Fibroblast of the conjunctiva (primary cell): ENCODE data around the gene ZNF212.
"Not testable (repeated sequence)": the region's sequence is repeated elsewhere in the genome, so short reads cannot be mapped to it uniquely, and the experiment has no call there.

Experiments
- DNase-seq: peaks from one replicate; pipeline ENCODE4 v3.0.0-alpha.2; 2010; ENCODE audit warnings: low read depth

The ZNF212 gene

DNA sequence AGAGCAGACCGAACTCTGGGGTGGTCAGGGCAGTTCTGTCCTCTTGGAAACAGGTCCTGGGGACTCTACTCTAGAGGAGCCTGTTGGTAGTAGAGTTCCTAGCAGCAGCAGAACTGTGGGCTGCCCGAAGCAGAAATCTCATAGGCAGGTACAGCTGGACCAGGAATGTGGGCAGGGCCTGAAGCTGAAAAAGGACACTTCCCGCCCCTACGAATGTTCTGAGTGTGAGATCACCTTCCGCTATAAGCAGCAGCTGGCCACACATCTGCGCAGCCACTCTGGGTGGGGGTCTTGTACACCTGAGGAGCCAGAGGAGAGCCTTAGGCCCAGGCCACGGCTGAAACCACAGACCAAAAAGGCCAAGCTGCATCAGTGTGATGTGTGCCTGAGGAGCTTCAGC is 14.2 kb downstream of the ZNF212 start:
- DNase-seq: no peak

DNA sequence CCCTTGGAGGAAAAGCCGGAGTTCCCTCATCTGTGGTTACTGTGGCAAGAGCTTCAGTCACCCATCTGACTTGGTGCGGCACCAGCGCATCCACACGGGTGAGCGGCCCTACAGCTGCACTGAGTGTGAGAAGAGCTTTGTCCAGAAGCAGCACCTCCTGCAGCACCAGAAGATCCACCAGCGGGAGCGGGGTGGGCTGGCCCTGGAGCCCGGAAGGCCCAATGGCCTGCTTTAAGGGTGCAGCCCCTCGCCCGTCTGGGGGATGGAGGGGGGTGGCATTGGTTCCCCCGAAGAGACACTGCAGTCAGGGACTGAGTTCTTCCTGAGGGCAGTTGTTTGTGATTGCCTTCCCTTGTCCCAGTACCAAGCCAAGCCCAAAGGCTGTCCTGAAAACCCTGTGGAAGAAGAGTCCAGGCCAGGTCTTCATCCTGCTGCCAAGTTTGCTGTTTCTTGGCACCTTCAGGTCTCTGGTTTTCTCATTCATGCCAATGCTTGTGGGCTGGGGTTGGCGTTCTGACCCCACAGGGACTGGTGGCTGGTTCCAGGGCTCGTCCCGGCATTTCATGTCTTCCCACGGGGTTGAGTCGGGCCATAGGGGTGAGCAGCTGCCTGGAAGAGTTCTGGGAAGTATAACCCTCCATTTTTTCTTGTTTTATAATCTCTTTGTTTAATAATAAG is 14.9 kb downstream of the ZNF212 start:
- DNase-seq: no peak

DNA sequence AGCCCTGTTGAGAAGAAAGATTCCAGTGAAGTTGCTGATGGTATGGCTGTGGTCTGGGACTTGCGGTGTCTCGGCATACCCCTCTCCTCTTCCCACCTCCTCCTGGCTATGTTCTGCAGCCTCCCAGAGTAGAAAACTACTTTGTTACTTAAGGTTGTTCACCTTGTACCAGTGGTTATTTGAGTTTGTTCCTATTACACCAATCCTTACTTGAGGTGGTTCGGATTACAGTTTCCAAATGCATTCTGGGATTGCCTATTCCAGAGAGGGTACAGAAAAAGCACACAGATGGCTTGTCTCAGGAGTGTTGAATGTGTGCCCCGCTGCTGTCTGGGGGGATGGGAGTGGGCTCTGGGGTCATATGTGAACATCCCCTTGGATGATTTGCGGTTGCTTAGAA is 15.7 kb downstream of the ZNF212 start:
- no peak for DNase-seq

DNA sequence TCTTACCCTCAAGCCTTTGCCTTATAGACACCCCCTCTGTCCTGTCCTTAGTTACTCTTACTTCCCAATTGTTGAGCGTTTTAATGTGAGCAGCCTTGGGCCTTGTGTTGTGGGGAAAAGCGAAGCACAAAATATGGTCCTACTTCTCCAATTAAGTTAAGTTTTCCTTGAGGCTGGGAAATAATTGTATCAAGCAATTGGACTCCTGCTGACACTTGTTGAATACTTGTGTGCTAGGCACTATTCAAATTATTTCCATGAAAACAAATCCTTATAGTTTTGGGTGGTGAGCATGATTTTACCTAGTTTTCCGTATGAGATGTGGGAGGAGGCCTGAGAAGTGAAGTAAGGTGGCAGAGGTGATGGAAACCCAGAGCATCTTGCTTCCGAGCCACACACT is 17.1 kb downstream of the ZNF212 start:
- no peak for DNase-seq

DNA sequence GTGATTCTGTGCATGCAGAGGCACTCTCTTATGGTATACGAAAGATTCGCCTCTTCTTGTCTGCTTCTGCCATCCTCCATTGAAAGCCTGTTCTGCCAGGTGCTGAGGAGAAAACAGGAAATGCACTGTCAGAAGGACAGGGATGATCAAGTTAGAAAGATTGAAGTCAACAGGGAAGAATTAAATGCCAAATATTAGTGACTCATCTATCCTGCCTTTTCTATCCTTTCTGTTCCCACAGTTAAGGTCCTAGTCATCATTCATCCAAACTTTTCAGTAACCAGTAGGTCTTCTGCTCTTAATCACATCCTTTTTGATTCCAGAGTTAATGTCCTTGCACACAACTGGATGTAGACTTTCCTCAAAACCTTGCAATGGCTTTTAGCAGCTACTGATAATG is 17.7 kb downstream of the ZNF212 start:
- DNase-seq: no peak

DNA sequence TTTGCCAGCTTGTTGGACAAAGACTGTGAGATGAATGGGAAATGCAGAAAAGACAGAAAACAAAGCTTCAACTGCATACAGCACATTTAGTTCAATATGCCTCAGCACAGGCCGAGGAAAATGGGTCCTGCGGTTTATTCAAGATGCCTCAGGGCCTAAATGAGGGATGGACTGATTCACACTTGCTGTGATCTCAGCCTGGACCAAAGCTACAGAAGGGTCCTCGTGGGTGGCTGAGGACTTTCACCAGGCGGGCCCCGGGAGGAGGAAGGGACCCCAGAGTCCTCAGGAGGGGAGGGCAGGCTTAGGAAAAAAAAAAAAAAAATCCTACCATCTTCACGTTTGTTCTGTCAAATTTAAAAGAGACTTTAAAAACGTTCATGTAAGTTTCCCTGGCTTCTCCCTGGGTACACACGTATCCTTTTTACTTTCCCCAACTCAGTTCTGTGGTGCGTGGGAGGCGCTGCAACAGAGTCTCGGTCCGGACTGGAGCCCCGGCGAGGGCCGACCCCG is 21.9 kb downstream of the ZNF212 start:
- no peak for DNase-seq

DNA sequence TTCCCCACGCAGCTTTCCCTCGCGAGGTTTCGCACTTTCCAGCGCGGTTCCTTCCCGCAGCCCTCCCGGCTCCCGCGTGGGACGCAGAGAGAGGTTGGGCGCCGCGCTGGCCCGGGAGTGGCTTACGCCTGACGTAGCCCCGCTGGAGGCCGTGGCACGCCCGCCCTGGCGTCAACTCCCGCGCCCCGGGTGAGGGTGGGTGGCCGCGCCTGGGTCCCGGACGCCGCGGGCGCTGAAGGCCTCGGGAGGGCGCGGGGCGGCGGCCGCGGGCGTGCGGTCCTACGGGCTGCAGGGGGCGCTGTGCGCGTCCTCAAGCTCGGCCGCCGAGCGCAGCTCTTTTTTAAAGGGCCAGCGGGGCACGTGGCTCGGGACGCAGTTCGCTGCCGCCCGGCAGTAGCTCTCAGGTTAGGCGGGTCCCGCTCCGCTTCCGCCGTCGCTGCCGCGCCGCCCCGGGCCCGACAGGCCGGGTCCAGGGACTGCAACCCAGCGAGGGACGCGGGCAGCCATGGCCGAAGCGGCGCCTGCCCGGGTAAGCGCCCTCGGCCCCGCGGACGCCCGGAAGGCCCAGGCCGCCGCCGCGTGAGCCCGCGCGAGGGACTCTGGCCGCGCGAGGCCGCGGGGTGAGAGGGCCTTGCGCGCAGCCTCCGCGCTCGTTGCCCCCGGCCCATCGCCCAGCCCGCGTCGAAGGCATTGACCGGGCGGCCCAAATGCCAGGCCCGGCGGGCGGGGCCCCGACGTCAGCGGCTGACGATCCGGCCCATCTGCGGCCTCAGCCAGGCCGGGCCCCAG is 22.6 kb downstream of the ZNF212 start, which contains the start of gene ZNF783:
Gene ZNF783 (plus strand): TSS at position 368 of the 789 bp plus-strand sequence. CDS start 138 bp downstream, at position 506.
- peak; percentile 76 for DNase-seq

DNA sequence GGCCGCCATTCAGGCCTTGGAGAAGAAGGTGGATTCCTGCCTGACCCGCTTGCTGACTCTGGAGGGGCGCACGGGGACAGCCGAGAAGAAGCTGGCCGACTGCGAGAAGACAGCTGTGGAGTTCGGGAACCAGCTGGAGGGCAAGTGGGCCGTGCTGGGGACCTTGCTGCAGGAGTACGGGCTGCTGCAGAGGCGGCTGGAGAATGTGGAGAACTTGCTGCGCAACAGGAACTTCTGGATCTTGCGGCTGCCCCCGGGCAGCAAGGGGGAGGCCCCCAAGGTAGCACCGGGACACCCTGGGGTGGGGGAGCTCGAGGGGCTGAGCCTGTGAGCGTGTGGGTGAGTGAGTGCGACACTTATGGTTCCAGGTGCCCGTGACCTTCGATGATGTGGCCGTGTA is 27.0 kb downstream of the ZNF212 start:
- DNase-seq: no peak

DNA sequence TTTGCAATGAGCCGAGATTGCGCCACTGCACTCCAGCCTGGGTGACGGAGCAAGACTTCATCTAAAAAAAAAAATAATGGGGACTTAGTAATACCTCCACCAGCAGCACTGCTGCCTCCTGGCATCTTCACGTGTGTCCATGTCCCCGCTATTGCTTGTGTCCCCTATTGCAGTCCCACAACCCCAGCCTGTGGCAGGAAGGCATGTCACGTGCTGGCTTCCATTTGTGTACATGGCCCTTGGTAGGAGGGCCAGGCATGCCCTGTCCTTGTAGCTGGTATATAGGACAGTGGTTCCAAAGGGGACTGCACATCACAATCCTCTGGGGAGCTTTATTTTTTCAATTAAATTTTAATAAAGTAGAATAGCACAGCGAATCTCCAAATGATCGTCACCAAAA is 28.3 kb downstream of the ZNF212 start:
- DNase-seq: no peak

DNA sequence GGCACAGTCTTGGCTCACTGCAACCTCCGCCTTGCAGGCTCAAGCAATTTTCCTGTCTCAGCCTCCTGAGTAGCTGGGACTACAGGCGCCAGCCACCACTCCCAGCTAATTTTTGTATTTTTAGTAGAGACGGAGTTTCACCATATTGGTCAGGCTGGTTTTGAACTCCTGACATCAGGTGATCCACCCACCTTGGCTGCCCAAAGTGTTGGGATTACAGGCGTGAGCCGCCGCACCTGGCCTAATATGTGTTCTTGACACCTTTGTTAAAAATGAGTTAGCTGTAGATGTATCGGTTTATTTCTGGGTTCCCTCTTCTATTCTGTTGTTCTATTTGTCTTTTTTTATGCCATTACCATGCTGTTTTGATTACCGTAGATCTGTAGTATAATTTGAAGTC is 35.0 kb downstream of the ZNF212 start:
- not testable (repeated sequence) for DNase-seq

DNA sequence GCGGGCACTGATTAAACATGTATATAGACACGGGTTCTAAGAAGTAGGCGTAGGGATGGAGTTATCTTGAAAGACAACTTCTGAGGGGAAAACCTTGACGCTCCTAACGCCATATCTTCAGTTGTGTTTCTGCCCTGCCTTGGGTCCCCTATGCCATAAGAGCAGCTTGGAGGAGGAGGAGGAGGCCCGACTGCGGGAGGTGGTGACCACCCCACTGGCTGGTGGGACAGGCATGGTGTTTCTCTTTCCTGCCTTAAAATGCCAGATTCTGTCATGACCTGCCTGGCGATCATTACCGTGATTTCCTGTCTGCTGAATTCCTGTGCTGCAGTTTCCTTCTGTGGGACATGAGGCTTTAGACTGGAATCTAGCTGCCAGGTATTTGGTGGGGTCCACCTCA is 38.4 kb downstream of the ZNF212 start:
- no peak for DNase-seq

DNA sequence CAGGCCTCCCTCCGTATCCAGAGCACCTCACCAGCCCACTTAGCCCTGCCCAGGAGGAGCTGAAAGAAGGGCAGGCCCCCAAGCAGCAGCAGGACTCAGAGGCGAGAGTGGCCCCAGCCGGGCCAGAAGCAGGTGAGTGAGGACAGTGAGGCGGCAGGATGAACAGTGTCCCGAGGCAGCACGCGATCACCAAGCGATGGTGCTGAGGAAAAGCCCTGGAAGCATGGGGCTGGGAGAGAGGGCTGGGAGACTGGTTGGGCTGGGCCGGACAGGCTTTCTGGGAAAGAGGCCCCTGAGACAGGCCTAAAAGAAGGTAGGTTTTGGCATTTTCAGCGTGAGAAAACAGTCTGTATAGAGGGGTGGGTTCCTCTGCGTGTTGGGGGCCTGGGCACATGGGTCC is 38.9 kb downstream of the ZNF212 start:
- no peak for DNase-seq

DNA sequence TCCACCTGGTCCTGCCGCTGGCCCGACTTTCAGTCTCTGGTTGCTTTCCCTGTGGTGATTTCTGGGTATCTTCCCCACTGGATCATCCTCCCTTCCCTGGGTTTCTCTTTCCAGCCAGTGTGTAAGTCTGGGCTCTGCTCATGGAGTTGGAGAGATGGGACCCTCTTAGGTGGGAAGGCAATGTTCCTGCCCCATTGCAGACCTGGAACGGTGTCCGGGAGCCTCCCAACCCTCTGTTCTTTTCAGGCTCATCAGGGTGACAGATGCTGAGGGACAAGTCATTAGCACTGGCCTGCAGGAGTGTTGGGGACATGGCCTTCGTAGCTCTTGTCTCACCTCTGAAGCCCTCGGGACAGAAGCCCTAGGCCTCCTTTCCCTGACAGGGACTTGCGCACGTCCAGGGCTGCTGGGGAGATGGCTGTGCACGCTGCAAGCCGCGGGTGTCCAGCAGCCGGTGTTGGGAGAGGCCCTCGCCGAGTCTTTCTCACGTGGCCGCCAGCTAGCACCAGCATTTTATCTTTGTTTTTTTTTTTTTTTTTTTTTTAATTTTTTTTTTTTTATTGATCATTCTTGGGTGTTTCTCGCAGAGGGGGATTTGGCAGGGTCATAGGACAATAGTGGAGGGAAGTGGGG is 39.8 kb downstream of the ZNF212 start:
- DNase-seq: no peak

DNA sequence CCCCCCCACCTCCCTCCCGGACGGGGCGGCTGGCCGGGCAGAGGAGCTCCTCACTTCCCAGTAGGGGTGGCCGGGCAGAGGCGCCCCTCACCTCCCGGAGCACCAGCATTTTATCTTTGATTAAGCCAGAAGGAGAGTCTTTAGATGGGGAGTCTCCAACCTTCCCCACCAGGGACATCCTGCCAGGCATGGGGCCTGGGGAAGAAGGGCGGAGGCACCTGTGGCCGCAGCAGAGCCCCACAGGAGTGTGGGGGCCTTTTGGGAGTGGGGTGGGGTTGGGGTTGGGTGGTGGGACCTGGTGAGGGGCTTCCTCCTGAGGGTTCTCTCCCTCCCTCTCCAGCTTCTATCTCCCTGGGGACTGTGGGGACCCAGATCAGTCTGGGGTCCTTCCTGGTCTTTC is 40.7 kb downstream of the ZNF212 start:
- DNase-seq: no peak

DNA sequence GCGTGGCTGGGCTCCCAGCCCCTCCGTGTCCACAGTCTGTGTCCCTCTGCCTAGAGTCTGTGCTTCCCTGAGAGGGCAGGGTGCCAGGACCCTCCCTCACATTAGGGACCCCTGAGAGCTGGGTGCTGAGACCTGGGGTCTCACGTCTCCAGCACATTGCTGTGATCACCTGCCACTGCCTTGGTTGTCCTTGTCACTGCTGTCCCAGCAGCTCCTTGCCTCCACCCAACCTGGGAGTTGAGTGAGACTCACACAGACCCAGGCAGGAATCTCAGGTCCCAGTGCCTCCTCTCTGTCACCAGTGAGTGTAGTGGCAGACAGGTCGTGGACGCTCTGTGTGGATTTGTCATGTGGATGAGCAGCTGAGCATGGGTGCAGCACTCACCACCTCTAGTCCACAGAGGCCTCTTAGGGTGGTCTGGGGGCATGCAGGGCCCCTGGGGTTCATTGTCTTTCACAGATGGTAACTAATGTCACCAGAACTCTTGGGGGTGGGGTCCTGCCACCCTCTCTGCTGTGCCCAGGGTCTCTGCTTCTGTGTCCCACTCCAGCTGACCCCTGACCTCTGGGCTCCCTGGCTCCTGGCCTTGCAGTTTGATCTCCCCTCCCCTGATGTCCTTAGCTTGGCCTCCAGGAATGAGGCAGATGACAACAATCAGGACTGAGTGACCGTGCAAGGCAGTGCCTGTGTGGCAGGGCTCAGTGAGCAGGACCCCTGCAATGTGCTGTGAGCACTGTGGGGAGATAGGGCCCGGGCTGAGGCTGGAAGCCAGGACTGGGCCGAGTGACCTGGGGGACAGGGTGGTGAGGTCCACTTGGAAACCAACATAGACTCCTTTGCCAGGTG is 41.4 kb downstream of the ZNF212 start:
- DNase-seq: no peak

DNA sequence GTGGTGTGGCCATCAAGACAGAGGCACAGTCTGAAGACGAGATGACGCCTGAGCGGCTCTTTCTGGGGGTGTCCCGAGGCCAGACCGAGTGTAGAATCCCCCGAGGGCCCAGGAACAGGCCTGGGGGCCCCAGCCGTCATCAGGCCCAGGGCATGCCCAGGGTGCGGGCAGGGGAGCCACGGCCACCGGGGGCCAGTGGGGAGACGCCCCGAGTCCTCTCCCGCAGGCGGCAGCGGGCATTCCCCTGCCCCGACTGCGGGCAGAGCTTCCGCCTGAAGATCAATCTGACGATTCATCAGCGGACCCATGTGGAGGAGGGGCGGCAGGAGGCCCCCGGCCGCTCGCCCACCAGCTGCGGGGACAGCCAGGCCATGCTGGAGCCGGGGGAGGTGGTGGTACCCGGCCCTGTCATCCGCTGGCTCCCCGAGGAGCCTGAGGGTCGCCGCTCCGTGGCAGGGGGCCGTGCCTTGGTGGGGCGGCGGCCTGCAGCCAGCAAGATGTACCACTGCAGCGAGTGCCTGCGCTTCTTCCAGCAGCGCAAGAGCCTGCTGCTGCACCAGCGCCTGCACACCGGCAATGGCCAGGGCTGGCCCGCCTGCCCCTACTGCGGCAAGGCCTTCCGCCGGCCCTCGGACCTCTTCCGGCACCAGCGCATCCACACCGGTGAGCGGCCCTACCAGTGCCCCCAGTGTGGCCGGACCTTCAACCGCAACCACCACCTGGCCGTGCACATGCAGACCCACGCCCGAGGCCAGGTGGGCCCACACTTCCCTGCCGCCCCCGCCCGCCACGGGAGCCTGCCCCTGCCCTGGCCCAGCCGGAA is 42.3 kb downstream of the ZNF212 start:
- DNase-seq: no peak

DNA sequence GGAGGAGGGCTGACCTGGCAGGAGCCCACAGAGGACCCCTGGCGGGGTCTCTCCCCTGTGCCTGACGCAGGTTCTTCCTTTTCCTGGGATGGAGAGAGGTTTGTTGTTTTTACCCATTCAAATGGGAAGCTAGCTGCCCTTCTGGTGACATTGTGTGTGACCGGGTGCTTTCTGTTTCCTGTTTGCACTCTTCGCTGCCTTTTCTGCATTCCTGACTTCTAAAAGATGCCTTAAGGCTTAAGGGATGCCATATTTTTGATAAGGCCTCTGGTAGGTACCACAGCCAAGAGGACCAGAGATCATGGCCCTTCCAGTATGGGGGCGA is 42.8 kb downstream of the ZNF212 start:
- no peak for DNase-seq

DNA sequence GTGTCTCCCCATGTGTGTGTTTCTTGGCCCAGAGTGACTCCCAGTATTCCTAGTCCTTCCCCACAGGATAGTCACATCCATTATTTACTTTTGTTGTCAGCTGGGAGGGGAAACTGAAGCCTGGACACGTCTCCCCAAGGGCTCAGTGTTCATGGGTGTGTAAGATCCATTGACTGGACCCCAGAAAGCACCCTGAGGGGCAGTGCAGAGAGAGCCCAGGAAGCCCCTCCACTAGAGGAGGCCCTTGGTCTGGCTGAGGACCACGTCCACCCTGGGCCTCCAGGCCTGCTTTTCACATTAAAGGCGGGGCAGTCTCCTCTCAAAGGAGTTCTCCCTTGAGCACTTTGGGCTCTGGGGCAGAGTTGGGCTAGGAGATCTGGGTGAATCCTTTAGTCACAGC is 43.9 kb downstream of the ZNF212 start:
- DNase-seq: no peak

DNA sequence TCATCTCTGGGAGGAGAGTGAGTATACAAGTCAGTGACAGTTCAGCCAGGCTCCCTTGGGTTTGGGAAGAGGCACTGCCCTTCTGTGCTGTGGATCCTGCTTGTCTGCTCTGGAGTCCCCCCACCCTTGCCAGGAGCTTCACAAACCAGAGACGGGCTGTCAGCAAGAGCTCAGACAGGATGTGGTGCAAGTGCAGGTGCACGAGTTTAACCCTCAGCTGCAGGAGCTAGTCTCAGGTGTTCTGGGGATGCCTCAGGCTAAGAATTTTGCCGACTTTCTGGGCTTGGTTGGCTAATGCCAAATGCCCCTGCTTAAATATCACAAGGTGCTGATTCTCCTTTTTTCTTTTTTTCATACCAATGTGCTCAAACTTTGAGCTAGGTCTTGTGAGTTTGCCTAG is 44.9 kb downstream of the ZNF212 start:
- no peak for DNase-seq

DNA sequence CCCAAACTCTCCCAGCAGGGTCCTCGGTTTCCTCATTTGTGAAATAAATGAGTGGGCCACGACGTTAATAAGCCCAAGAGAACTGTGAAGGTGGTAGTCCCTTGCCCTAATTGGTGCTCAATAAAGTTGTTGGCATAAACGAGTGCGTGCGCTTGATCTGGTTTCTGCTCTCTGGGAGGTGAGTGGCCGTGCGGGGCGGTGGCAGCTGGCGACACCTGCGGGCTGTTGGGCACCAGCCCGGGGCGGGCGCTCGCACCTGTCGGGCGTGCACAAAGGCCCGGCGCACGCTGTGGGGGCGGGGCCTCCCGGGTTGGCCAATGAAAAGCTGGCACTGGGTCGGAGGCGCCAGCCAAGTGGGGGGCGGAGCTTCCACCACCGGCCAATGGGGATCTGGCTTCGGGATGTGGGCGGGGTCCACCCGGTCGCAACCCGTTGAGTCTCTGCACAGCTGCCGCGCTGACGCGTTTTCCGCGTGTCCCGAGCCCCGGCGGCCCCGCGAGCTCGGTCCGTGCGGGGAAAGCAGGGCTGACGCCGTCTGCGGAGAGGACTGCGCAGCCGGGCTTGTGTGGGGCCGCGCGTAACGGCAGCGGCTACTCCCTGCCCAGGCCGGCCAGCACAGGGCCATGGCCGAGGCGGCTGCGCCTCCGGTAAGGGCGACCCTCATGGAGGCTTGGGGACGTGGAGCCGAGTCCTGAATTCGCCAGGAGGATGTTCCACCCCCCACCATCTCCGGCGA is 45.6 kb downstream of the ZNF212 start:
- DNase-seq: peak; percentile 67

DNA sequence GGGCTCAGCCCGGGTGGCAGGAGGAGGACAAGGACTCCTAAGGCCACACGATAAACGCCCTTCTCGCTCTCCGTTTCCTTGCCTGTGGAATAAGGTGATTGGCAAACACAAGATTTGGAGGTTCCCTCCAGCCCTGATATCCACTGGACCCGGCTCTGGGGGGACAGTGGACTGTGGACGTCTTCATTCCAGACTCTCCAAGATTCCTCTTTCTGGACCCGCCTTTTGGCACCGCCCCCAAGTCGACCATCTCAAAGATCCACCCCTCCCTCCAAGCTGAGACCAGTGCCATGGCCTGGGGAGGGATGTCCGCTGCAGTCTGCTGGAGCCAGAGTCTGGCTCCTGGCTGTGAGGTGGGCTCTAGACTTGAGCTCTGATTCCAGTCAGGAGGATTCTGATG is 46.2 kb downstream of the ZNF212 start:
- DNase-seq: no peak
